Retinal pigment epithelial cell (primary cell): ENCODE measurements around the gene TXNRD1.
"Not testable (repeated sequence)": the region's sequence is repeated elsewhere in the genome, so short reads cannot be mapped to it uniquely, and the experiment has no call there.

Experiments
- DNase-seq: peaks from one replicate; pipeline ENCODE4 v3.0.0-alpha.2; 2010; ENCODE audit warnings: low read depth
- H3K4me3 ChIP-seq: 2 replicates; pipeline ENCODE4 v1.5.1; 2011; ENCODE audit warnings: mild to moderate bottlenecking, low read length, control low read depth, moderate library complexity
- CTCF ChIP-seq: conservative IDR thresholded peaks from 2 replicates; pipeline ENCODE4 v1.5.1; 2011; ENCODE audit warnings: low read depth, low read length, control low read depth, inconsistent platforms

Gene TXNRD1

DNA sequence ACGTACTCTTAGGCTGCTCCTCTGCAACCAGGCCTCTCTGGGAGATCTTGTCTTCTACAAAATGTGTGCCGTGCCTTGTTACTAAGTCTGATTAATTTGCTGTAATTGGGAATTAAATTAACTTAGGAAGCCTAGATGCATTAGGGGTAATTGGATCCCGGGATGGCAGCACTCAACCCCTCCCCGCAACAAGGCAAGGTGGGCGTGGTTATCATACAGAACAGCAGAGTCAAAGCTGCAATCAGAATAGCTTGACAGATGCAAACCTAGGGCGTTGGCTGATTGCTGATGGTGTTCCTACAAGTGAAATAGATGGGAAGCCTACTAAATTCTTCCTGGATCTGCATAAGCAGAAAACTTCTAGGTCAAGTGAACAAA, 43.0 kb upstream of the TXNRD1 start:
- H3K4me3 ChIP-seq = no peak overlapping the region
- no peak for DNase-seq
- TF ChIP-seq CTCF = no peak

GRCh38 chr12:104173804-104174203, 41.8 kb upstream of the TXNRD1 start:
- DNase-seq, H3K4me3 ChIP-seq: not testable (repeated sequence)

DNA sequence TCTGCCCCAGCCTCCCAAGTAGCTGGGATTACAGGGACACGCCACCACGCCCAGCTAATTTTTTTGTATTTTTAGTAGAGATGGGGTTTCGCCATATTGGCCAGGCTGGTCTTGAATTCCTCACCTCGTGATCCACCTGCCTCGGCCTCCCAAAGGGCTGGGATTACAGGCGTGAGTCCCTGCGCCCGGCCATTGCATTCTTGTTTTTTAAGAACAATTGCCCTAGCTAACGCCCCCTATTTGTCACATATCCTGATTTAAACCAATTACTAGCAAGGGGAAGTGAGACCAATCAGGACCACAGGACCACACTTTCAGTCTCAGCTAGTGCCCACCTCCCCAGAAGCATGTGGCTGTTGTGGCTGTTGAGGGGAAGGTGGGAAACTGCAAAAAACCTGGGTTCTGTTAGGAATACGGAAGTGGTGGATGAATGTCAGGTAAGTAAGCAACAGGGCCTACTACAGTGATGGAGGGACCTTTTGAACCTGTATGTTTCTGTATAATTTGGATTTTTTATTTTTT, 39.8 kb upstream of the TXNRD1 start:
- no peak for DNase-seq
- no peak for TF ChIP-seq CTCF
- no peak overlapping the region for H3K4me3 ChIP-seq

- no peak for TF ChIP-seq CTCF
- no peak for DNase-seq
- H3K4me3 ChIP-seq = no peak overlapping the region
Measured at GRCh38 chr12:104177336-104177662, 38.3 kb upstream of the TXNRD1 start.

DNA sequence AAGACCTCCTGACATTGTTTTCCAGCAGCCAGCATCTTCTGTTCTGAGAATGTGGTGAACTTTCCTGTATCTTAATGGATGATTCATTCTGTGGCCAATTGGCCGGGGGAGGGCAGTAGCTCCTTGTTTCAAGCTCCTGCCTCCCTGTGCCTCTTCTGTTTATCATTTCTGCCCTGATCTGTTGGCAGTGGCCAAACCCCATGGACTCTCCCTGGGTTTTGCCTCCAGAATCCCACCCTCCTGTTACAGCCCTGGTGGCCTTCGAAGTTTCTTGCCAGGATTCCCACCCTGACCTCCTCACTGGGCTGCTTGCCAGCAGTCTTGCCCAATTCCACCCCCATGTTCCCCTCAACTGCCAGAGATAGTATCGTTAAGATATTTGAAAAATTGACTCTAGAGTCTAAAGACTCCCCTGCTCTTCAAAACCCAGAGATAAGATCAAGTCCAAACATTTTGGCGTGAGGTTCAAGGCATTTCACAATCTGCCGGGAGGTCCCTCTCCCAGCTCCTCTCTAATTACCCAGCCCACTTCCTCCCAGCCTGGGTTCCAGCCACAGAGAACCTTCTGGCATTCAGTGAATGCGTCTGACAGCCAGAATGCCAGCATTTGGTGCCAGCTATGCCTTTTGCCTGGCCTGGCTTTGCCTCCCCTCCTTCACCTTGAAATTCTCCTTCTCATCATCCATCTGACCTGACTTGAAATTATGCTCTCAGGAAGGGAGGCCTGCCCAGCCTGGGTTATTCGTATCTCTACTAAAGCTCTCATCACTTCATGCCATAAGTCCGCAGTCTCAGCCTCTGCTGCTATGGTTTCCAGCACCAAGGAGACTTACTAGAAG, 37.7 kb upstream of the TXNRD1 start:
- no peak overlapping the region for H3K4me3 ChIP-seq
- peak; percentile 85 for DNase-seq
- TF ChIP-seq CTCF = peak; percentile 55

DNA sequence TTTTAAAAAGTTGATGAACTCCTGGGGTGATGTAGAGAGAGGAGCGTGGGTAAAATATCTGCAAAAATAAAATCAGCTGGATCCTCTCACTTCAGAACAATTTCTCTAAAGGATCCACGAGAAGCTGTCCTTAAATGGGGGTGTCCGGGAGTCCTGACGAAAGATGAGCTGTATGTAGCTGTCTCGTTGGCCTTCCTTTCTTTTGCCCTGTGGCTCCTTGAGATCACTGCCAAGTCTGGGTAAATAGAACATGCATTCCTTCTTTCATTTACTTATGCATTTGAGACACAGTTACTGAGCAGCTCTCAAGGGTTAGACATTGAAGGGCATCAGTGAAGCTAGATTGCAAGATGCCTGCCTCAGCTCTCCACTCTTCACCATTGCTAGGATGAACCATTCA, 35.2 kb upstream of the TXNRD1 start:
- no peak overlapping the region for H3K4me3 ChIP-seq
- no peak for DNase-seq
- no peak for TF ChIP-seq CTCF

DNA sequence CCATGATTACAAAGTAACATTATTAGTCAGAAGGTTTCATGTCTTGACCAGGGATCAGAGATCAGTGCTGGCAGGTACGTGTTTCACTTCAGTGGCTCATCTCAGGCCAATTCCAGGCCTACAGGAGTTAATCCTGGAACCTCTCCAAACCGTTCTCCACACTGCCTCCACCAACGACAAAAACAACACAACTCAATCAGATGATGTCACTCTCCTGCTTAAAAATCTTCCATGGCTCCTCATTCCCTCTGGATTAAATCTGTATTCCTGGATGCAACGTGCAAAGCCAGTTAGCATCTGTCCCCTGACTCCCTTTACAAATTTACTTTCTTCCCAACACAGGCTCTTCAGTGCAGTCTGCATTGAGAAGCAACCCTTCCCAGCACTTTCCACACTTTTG, 34.3 kb upstream of the TXNRD1 start:
- no peak for TF ChIP-seq CTCF
- peak; percentile 28 for DNase-seq
- H3K4me3 ChIP-seq = no peak overlapping the region

DNA sequence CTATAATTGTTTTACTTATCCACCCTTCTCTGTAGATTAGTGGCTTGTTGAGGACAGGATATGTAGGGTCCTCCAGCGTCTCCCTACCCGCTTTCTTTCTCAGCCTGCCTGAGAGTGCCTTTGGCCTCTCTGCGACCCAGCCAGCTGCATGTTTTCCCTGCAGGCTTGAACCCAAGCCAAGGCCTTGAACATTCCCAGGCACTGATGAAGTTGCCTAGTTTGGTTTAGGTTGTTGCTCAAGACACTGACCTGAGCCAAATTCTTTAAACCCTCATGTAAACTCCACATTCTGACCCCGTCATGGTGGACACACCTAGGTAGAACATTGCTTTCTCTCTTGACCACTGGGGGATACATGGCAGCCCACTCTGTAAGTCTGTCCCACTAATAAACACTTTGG, 33.4 kb upstream of the TXNRD1 start:
- TF ChIP-seq CTCF = no peak
- no peak for DNase-seq
- H3K4me3 ChIP-seq = no peak overlapping the region
